Skeletal muscle satellite cell (primary cell): Measurements from ENCODE around the gene PTHLH. TPM values are rescaled to one million over a fixed set of nuclear protein-coding genes. Genes with fewer than 3 reads are reported as not detected.

Experiments used
- small RNA-seq: library from RNA; depleted of rRNA; stranded (forward); fragments of <200 nt; gene quantifications from one replicate; pipeline ENCODE3, GENCODE V24; 2012

PTHLH gene

Small RNA genes within 50 kb of the gene (small RNA-seq; reads per million reads assigned to genes)
- not detected for gene AC008011.1
